ENCODE results near the gene SEL1L3. TPM values are rescaled to one million over a fixed set of nuclear protein-coding genes. Genes with fewer than 3 reads are reported as not detected.

SEL1L3 gene
- total RNA-seq, 1 experiment from 2014 or later, result 48.3 TPM

DNA sequence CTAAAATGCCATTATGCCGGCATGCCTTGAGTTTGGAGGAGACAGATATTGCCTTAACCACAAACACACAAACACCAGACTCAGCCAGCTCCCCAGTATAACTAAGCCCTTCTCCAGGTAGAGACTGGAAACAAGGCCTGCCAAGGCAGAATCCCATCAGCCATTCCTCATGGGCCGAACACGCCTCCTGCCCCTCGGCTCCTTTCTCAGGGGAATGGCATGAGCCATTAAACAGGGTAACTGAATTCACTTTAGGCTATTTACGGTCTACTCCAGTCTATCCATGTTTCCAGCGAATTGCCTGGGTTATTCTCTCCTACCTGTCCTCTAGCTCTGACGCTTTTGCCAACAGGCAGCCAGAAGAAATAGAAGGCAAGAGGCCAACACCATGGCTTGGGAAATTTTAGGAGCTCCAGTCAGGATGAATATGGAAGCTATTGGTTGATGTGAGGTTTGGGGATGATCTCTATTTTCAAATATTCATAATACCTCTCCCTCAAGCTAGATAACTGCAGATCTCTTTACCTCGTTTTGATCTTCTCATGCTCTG is 4.9 kb downstream of the SEL1L3 start:
- no peak overlapping the region for H3K27ac ChIP-seq (ENCODE audit: insufficient read length, low read depth, low read length)
- H3T11ph ChIP-seq (ENCODE audit: low read length), result no peak overlapping the region
- WGBS (ENCODE audit: extremely low coverage, insufficient read length, low lambda C conversion rate), result no CpG with 5 or more reads among the region's 8 CpGs
- no peak overlapping the region for H2BK120ac ChIP-seq (ENCODE audit: low read depth, low read length, poor library complexity, severe bottlenecking)
- no peak overlapping the region for H3K23ac ChIP-seq (ENCODE audit: insufficient read length, low read depth, low read length)
- H3K79me2 ChIP-seq (ENCODE audit: insufficient read depth, low read length), result peaks cover 5% of the 10 kb centered on the region; the same call in 1 of the 2 replicates
- H3K9me3 ChIP-seq (ENCODE audit: control insufficient read depth, low read depth, low read length), result no peaks in the 10 kb centered on the region
- peaks cover 8% of the 10 kb centered on the region for H3K4me1 ChIP-seq (ENCODE audit: insufficient read depth, low read length)
- Mint-ChIP-seq H3K4me1 (peaks cover 27 to 28% of the 10 kb centered on the region in 2 experiments), H3K27me3 (ENCODE audit: low read depth) (no peaks in the 10 kb centered on the region; the same call in 1 of the 2 replicates), H3K4me3 (no peak overlapping the region), H3K27ac (peak overlapping the region in 1 of 3 experiments; percentile 27; a peak in 1 of 7 replicates), H3K36me3 (ENCODE audit: insufficient read depth in 1 of 3, low read depth in 3 of 3) (peaks cover 0 to 8% (median 2%) of the 10 kb centered on the region in 3 experiments; a peak in 4 of 7 replicates), H3K9me3 (peaks cover 0 to 3% of the 10 kb centered on the region in 2 experiments; a peak in 1 of 5 replicates)
- H3K4ac ChIP-seq (ENCODE audit: low read depth, low read length), result no peak overlapping the region
- no peak overlapping the region for H3K14ac ChIP-seq (ENCODE audit: insufficient read depth, low read length)
- peaks cover 2% of the 10 kb centered on the region for H4K20me1 ChIP-seq (ENCODE audit: control insufficient read depth, insufficient read depth, insufficient read length)
- no peak overlapping the region for H2AFZ ChIP-seq (ENCODE audit: low read length)
- H4K5ac ChIP-seq (ENCODE audit: insufficient read length, low read depth, low read length), result no peak overlapping the region
- no peak overlapping the region for H2BK5ac ChIP-seq (ENCODE audit: insufficient read length, low read length)
- TF ChIP-seq, protein P1, sequence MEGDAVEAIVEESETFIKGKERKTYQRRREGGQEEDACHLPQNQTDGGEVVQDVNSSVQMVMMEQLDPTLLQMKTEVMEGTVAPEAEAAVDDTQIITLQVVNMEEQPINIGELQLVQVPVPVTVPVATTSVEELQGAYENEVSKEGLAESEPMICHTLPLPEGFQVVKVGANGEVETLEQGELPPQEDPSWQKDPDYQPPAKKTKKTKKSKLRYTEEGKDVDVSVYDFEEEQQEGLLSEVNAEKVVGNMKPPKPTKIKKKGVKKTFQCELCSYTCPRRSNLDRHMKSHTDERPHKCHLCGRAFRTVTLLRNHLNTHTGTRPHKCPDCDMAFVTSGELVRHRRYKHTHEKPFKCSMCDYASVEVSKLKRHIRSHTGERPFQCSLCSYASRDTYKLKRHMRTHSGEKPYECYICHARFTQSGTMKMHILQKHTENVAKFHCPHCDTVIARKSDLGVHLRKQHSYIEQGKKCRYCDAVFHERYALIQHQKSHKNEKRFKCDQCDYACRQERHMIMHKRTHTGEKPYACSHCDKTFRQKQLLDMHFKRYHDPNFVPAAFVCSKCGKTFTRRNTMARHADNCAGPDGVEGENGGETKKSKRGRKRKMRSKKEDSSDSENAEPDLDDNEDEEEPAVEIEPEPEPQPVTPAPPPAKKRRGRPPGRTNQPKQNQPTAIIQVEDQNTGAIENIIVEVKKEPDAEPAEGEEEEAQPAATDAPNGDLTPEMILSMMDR (conservative IDR thresholded peaks at IDR 0.05), result no peak
- H2BK15ac ChIP-seq (ENCODE audit: low read depth, low read length), result no peak overlapping the region
- no peak overlapping the region for H4K91ac ChIP-seq (ENCODE audit: insufficient read length, low read depth, low read length)
- peaks cover 5% of the 10 kb centered on the region for H3K23me2 ChIP-seq (ENCODE audit: insufficient read length, low read depth, low read length, poor library complexity, severe bottlenecking)
- H3K27me3 ChIP-seq (ENCODE audit: insufficient read depth, low read length), result no peaks in the 10 kb centered on the region
- H2BK12ac ChIP-seq (ENCODE audit: insufficient read length, low read depth, low read length), result no peak overlapping the region
- no peak overlapping the region for H2BK20ac ChIP-seq (ENCODE audit: low read depth, low read length, poor library complexity, severe bottlenecking)
- DNase-seq, result no peak
- H4K8ac ChIP-seq (replicated peaks; ENCODE audit: insufficient read length, low read depth, low read length), result no peak overlapping the region
- no peaks in the 10 kb centered on the region for H3K79me1 ChIP-seq (ENCODE audit: insufficient read depth, low read depth, low read length, poor library complexity, severe bottlenecking)
- no peak overlapping the region for H3K18ac ChIP-seq (ENCODE audit: insufficient read length, low read depth, low read length)
- no peak overlapping the region for H3K4me2 ChIP-seq (ENCODE audit: insufficient read depth, insufficient read length, low read length)
- no peak overlapping the region for H2AK5ac ChIP-seq (ENCODE audit: insufficient read length, low read length)
- no peak overlapping the region for H3K9ac ChIP-seq (ENCODE audit: extremely low read depth, insufficient read length, low read length)
- no peak overlapping the region for H3K56ac ChIP-seq (ENCODE audit: insufficient read length, low read depth, low read length)

Measured in H9 (cell line).